HEK293 (cell line): ENCODE results near the gene FCN1.

Source experiments
- ZNF23 ChIP-seq: fragments of 450-650 bp; formaldehyde crosslinking; IDR thresholded peaks from 2 replicates; pipeline ENCODE4 v1.5.1; 2016; ENCODE audit warnings: missing biosample characterization, missing genetic modification characterization, borderline replicate concordance
- TF ChIP-seq, protein P1 (sequence below): fragments of 450-650 bp; formaldehyde crosslinking; IDR thresholded peaks from 2 replicates; pipeline ENCODE4 v1.5.1; 2016; ENCODE audit warnings: missing biosample characterization, missing genetic modification characterization

- TF ChIP-seq, protein P1, sequence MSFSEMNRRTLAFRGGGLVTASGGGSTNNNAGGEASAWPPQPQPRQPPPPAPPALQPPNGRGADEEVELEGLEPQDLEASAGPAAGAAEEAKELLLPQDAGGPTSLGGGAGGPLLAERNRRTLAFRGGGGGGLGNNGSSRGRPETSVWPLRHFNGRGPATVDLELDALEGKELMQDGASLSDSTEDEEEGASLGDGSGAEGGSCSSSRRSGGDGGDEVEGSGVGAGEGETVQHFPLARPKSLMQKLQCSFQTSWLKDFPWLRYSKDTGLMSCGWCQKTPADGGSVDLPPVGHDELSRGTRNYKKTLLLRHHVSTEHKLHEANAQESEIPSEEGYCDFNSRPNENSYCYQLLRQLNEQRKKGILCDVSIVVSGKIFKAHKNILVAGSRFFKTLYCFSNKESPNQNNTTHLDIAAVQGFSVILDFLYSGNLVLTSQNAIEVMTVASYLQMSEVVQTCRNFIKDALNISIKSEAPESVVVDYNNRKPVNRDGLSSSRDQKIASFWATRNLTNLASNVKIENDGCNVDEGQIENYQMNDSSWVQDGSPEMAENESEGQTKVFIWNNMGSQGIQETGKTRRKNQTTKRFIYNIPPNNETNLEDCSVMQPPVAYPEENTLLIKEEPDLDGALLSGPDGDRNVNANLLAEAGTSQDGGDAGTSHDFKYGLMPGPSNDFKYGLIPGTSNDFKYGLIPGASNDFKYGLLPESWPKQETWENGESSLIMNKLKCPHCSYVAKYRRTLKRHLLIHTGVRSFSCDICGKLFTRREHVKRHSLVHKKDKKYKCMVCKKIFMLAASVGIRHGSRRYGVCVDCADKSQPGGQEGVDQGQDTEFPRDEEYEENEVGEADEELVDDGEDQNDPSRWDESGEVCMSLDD (tag by site-specific recombination): no peak
- TF ChIP-seq ZNF23 (tag by site-specific recombination): no peak
These were observed 38.1 kb upstream of the FCN1 start for GRCh38 chr9:134955801-134956200.
